GM21529 (cell line): ENCODE data around the gene PAPPA2.
A peak's percentile ranks its signal among the peaks of the same experiment; 100 is the strongest.
"Not testable (repeated sequence)": the region's sequence is repeated elsewhere in the genome, so short reads cannot be mapped to it uniquely, and the experiment has no call there.

Experiments used
- ATAC-seq: cut with Tn5 transposase; IDR thresholded peaks from one replicate; pipeline ENCODE4 v1.9.1; 2021; ENCODE audit not compliant: unreplicated experiment

Gene PAPPA2

GRCh38 chr1:176551146-176551545 is 88.2 kb downstream of the PAPPA2 start:
- ATAC-seq = no peak

DNA sequence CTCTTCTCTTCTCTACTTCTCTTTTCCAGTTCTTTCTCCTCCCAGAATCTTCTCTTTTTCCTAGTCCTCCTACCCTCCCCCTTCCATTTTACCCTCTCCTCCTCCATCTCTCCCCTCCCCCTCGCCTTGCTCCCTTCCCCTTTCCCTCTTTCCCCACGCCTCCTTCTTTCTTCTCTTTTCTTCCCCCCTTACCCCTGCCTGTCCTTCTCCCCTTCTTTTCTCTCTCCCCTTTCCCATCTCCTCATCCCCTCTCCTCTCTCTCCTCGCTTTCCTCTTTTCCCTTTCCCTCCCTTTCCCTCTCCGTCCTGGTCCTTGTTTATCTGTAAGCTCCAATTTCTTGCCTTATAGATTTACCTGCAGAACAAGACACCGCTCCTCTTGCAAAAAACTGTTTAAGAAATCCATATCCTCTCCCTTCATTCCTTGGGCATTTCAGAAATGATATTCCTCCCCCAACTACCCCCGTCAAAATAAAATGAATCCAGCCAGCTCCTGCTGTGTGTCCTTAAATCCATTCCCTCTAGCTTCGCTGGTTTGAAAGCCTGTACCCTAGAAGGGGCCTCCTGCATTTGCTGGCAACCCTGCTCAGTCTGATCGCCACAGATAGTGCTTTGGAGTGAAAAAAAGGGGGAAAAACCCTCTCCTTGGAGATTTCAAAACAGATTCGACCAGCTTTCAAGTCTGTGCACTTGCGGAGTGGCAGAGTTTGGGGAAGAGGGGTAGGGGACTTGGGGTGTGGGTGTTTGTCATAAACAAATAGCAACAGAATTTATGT is 89.4 kb downstream of the PAPPA2 start:
- no peak for ATAC-seq

GRCh38 chr1:176552999-176553398 is 90.0 kb downstream of the PAPPA2 start:
- ATAC-seq = no peak

DNA sequence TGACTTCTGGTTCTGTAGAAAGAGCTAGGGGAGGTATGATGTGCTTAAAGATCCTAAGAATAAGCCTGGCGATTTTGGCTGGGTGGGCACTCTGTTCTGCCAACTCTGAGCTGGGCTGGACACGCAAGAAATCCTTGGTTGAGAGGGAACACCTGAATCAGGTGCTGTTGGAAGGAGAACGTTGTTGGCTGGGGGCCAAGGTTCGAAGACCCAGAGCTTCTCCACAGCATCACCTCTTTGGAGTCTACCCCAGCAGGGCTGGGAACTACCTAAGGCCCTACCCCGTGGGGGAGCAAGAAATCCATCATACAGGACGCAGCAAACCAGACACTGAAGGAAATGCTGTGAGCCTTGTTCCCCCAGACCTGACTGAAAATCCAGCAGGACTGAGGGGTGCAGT is 93.3 kb downstream of the PAPPA2 start:
- ATAC-seq = no peak

- no peak for ATAC-seq
These were observed 94.7 kb downstream of the PAPPA2 start for GRCh38 chr1:176557543-176558258.

- ATAC-seq = no peak
These were observed 95.6 kb downstream of the PAPPA2 start for GRCh38 chr1:176558561-176558960.

DNA sequence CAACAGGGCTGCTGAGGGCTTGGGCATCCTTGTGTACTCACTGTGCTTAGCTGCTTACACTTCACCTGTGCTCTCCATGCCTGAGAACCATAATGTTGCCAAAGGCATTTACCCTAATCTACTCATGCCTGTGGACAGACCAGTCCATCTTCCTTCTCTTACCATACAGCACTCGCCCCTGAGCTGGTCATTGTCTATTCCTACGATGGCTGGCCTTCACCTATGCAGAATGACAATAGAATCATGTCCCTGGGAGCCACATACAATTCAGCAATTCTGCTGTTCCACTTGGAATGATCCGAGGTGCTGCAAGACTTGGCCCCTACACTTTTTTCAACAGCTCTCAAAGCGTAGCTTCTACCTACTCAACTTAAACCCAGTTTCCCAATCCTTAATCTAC is 96.5 kb downstream of the PAPPA2 start:
- ATAC-seq = no peak

DNA sequence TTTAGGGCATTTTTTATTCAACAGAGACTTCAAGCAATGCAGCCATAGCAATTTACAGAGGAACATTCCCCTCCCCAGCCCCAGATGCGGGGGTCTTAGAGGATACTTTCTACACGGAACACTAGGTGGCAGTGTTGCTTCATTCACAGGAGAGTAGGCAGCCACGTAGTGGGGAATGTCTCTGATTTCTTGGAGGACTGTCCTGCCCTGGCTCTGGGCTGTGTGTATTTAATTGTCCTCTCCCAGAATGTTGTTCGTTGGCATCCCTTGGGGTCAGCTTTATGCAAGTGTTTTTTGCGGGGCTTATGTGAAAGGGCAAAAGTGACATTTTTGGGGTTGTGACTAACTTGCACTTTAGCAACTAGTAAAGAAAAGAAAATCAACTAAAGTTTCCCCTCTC is 96.9 kb downstream of the PAPPA2 start:
- ATAC-seq = peak; percentile 86

- no peak for ATAC-seq
These were observed 97.7 kb downstream of the PAPPA2 start for GRCh38 chr1:176560681-176561080.

- ATAC-seq = not testable (repeated sequence)
These were observed 98.8 kb downstream of the PAPPA2 start for GRCh38 chr1:176561761-176562160.

- no peak for ATAC-seq
These were observed 103.3 kb downstream of the PAPPA2 start for GRCh38 chr1:176566004-176566975.

DNA sequence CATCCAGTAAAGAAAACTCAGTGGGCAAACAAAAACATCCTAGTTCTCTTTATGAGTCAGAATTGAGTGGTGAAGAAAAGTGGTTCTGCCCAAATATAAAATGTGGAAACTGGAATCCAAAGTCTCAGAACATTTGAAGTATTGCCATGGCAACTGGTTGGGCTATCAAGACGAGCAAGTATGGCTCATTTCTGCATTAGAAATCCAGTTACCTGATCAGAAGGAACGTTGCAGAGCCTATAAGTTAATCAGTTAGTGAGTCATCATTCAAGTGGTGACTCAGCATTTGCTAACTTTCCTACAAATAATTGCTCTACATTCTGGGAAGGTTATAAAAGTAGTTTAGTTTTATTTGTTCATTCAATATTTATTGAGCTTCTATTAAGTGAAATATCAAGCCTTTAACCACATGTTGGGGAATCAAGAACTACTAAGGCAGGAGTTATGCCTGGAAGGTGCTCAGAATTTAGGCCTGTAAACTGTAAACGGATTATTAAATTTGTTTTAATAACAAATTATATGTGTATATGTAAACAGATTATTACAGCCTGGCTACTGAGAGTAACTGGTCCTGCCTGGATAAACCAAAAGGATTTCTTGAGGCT is 104.3 kb downstream of the PAPPA2 start:
- ATAC-seq = no peak

GRCh38 chr1:176568185-176568584 is 105.2 kb downstream of the PAPPA2 start:
- no peak for ATAC-seq

DNA sequence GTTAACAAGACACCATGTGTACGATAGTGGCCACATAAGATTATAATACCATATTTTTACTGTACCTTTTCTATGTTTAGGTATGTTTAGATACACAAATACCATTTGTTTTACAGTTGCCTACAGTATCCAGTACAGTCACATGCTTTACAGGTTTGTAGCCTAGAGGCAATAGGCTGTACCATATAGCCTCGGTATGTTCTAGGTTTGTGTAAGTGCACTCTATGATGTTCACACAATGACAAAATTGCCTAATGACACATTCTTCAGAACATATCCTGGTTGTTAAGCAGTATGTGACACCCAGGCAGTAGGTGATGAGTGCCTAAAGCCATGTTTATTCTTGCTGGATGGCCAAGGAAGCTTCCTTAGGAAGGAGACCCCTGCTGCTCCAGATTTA is 111.8 kb downstream of the PAPPA2 start:
- ATAC-seq = no peak

- ATAC-seq = no peak
These were observed 113.0 kb downstream of the PAPPA2 start for GRCh38 chr1:176575991-176576390.

- no peak for ATAC-seq
These were observed 113.7 kb downstream of the PAPPA2 start for GRCh38 chr1:176576670-176577069.

GRCh38 chr1:176577646-176578197 is 114.7 kb downstream of the PAPPA2 start:
- no peak for ATAC-seq

DNA sequence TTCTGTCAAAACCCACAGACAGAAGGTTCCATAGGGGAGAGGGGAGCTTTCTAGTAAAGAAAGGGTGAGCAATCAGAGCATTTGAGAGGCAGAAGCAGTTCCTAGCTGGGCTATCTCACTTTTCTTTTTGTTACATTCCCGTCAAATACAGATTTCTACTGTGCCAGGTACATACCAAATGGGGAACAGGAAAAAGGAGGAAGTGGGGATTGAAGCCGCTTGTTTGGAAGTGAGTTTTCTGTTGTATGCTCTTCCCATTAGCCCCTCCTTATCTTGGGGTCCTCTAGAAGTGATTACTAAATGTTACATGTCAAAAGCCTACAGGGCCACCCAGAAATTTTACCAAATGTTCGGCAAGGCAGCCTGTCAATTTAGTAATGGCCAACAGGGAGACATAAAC is 116.1 kb downstream of the PAPPA2 start:
- no peak for ATAC-seq

DNA sequence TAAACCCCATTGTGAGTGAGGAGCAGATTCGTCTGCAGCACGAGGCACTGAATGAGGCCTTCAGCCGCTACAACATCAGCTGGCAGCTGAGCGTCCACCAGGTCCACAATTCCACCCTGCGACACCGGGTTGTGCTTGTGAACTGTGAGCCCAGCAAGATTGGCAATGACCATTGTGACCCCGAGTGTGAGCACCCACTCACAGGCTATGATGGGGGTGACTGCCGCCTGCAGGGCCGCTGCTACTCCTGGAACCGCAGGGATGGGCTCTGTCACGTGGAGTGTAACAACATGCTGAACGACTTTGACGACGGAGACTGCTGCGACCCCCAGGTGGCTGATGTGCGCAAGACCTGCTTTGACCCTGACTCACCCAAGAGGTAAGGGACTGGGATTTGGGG is 132.2 kb downstream of the PAPPA2 start:
- no peak for ATAC-seq

DNA sequence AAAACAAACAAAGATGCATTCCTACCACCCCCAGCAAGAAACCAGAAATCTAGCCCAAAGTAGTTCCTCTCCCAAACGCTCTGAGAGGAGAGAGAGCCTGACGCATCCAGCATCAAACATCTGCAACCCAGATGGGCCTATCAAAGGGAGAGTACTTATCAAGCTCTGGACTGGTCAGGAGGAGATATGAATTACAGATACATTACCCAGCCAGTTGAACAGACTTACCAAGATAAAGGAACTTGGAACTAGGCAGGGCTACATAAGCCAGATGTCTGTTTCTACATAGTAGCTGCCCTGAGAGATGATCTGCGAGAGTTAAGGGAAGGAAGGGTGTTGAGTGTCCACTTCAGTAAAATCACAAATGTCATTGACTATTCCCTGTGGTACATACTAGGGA is 138.4 kb downstream of the PAPPA2 start:
- no peak for ATAC-seq
